ENCODE measurements around the gene HSF4. TPM values are rescaled to one million over a fixed set of nuclear protein-coding genes. Genes with fewer than 3 reads are reported as not detected.

HSF4 gene
- total RNA-seq, 1 experiment from 2014 or later: 39.4 TPM

GRCh38 chr16:67149276-67150046, 15.1 kb upstream of the HSF4 start:
- Histone ChIP-seq H3K27me3 (replicated peaks; ENCODE audit: control insufficient read depth, insufficient read depth, low read length) (no peaks in the 10 kb centered on the region), H3K36me3 (ENCODE audit: control insufficient read depth, insufficient read depth, low read length) (peaks cover 4% of the 10 kb centered on the region; the same call in 1 of the 2 replicates), H3K4me1 (no peaks in the 10 kb centered on the region; the same call in none of the 2 replicates), H3K9me3 (no peaks in the 10 kb centered on the region), H3K4me3 (ENCODE audit: low read depth, low read length) (no peak overlapping the region)
- no TSS peak for BruUV-seq (replicated peaks)
- ChIA-PET POLR2A (no interaction called here), CTCF (interaction anchor here (0.8 kb wide), 1 partner anchor 35 kb away, joined by 3 read pairs; no protein-coding TSS in a partner anchor)
- intact Hi-C loops (cut with micrococcal nuclease; ENCODE audit: unreplicated experiment): loop anchor here (2.0 kb wide), 2 partner anchors 41 to 195 kb away; partner anchors contain the start of gene PHAF1
- no peak for DNase-seq
- Mint-ChIP-seq H3K27me3 (ENCODE audit: insufficient read depth, unreplicated experiment) (no peaks in the 10 kb centered on the region), H3K4me3 (ENCODE audit: unreplicated experiment) (peak overlapping the region; percentile 47), H3K36me3 (ENCODE audit: insufficient read depth, unreplicated experiment) (peaks cover 49% of the 10 kb centered on the region), H3K27ac (ENCODE audit: unreplicated experiment) (no peak overlapping the region), H3K9me3 (ENCODE audit: unreplicated experiment) (no peaks in the 10 kb centered on the region), H3K4me1 (ENCODE audit: low read depth, unreplicated experiment) (no peaks in the 10 kb centered on the region)
- no peak for TF ChIP-seq CTCF (IDR thresholded peaks at IDR 0.05; ENCODE audit: insufficient read depth in 1 of 2, low read depth in 1 of 2, low read length in 1 of 2, severe bottlenecking in 1 of 2, unreplicated experiment in 1 of 2)

- peak; percentile 62 to 69 for DNase-seq
- H3K4me1 Mint-ChIP-seq (ENCODE audit: low read depth, unreplicated experiment): no peaks in the 10 kb centered on the region
- peak overlapping the region; percentile 81 for H3K4me3 Mint-ChIP-seq (ENCODE audit: unreplicated experiment)
- ChIA-PET CTCF (interaction anchor here (0.5 to 2.6 kb wide), 7 partner anchors 9 to 298 kb away, joined by 3 to 23 read pairs (median 3); partner anchors contain the start of genes CES3, FBXL8 and TRADD), POLR2A (interaction anchor here (1.6 kb wide), 1 partner anchor 10 kb away, joined by 8 read pairs; the partner anchor contains the start of genes FBXL8 and TRADD)
- no peaks in the 10 kb centered on the region for H3K27me3 Mint-ChIP-seq (ENCODE audit: insufficient read depth, unreplicated experiment)
- no peaks in the 10 kb centered on the region for H3K9me3 Mint-ChIP-seq (ENCODE audit: unreplicated experiment)
- Histone ChIP-seq H3K9me3 (no peaks in the 10 kb centered on the region), H3K27me3 (replicated peaks; ENCODE audit: control insufficient read depth, insufficient read depth, low read length) (no peaks in the 10 kb centered on the region), H3K4me1 (no peaks in the 10 kb centered on the region; the same call in none of the 2 replicates), H3K36me3 (ENCODE audit: control insufficient read depth, insufficient read depth, low read length) (peaks cover 2% of the 10 kb centered on the region; the same call in 1 of the 2 replicates), H3K4me3 (ENCODE audit: low read depth, low read length) (peak overlapping the region; percentile 75)
- intact Hi-C loops (cut with micrococcal nuclease; ENCODE audit: unreplicated experiment): loop anchor here (2.0 kb wide), 2 partner anchors 41 to 195 kb away; partner anchors contain the start of gene PHAF1
- H3K27ac Mint-ChIP-seq (ENCODE audit: unreplicated experiment): peak overlapping the region; percentile 85
- BruUV-seq (replicated peaks): no TSS peak
- peaks cover 41% of the 10 kb centered on the region for H3K36me3 Mint-ChIP-seq (ENCODE audit: insufficient read depth, unreplicated experiment)
- TF ChIP-seq CTCF (IDR thresholded peaks at IDR 0.05; ENCODE audit: insufficient read depth in 1 of 2, low read depth in 1 of 2, low read length in 1 of 2, severe bottlenecking in 1 of 2, unreplicated experiment in 1 of 2): no peak
These were observed 14.3 kb upstream of the HSF4 start for GRCh38 chr16:67150047-67150832.
